ENCODE results near the gene SULF2.

SULF2 gene

GRCh38 chr20:47638851-47639250, 146.4 kb downstream of the SULF2 start:
- Histone ChIP-seq H3F3A (ENCODE audit: low read depth) (no peaks in the 10 kb centered on the region), H4K20me1 (ENCODE audit: insufficient read depth, low read length, poor library complexity, severe bottlenecking) (no peaks in the 10 kb centered on the region)

GRCh38 chr20:47635256-47635655, 150.0 kb downstream of the SULF2 start:
- Histone ChIP-seq H3K36me3 (ENCODE audit: insufficient read depth, low read length) (peaks cover 60% of the 10 kb centered on the region; the same call in 1 of the 2 replicates), H3K9me3 (ENCODE audit: insufficient read depth, low read depth, low read length) (no peaks in the 10 kb centered on the region), H3K79me2 (ENCODE audit: insufficient read depth, low read length) (no peaks in the 10 kb centered on the region), H3K4me3 (ENCODE audit: low read length, poor library complexity, severe bottlenecking) (no peak overlapping the region), H4K20me1 (ENCODE audit: insufficient read depth, low read length, poor library complexity, severe bottlenecking) (no peaks in the 10 kb centered on the region), H2AFZ (ENCODE audit: low read length) (no peak overlapping the region), H3K4me2 (ENCODE audit: low read depth, low read length, poor library complexity, severe bottlenecking) (no peak overlapping the region), H3K27me3 (ENCODE audit: insufficient read depth, low read length, poor library complexity, severe bottlenecking) (no peaks in the 10 kb centered on the region), H3K4me1 (ENCODE audit: insufficient read depth, low read length, poor library complexity, severe bottlenecking) (no peaks in the 10 kb centered on the region), H3K9me2 (replicated peaks; ENCODE audit: low read depth, low read length) (no peaks in the 10 kb centered on the region), H3K9ac (ENCODE audit: low read depth, low read length, poor library complexity, severe bottlenecking) (no peak overlapping the region), H3F3A (ENCODE audit: low read depth) (no peaks in the 10 kb centered on the region)
- TF ChIP-seq EZH2phosphoT487 (IDR thresholded peaks at IDR 0.05; ENCODE audit: borderline replicate concordance) = no peak
- TF ChIP-seq CTCF (conservative IDR thresholded peaks at IDR 0.05; ENCODE audit: low read length) = no peak

More at GRCh38 chr20:47638851-47639250, 146.4 kb downstream of the SULF2 start:
- Histone ChIP-seq H3K9ac (ENCODE audit: low read depth, low read length, poor library complexity, severe bottlenecking) (no peak overlapping the region), H3K27me3 (ENCODE audit: insufficient read depth, low read length, poor library complexity, severe bottlenecking) (no peaks in the 10 kb centered on the region), H3K79me2 (ENCODE audit: insufficient read depth, low read length) (no peaks in the 10 kb centered on the region), H2AFZ (ENCODE audit: low read length) (no peak overlapping the region), H3K9me3 (ENCODE audit: insufficient read depth, low read depth, low read length) (no peaks in the 10 kb centered on the region), H3K9me2 (replicated peaks; ENCODE audit: low read depth, low read length) (no peaks in the 10 kb centered on the region), H3K4me1 (ENCODE audit: insufficient read depth, low read length, poor library complexity, severe bottlenecking) (no peaks in the 10 kb centered on the region), H3K4me2 (ENCODE audit: low read depth, low read length, poor library complexity, severe bottlenecking) (no peak overlapping the region), H3K36me3 (ENCODE audit: insufficient read depth, low read length) (peaks cover 65% of the 10 kb centered on the region; the same call in 1 of the 2 replicates), H3K4me3 (ENCODE audit: low read length, poor library complexity, severe bottlenecking) (no peak overlapping the region)
- TF ChIP-seq EZH2phosphoT487 (IDR thresholded peaks at IDR 0.05; ENCODE audit: borderline replicate concordance) = no peak

DNA sequence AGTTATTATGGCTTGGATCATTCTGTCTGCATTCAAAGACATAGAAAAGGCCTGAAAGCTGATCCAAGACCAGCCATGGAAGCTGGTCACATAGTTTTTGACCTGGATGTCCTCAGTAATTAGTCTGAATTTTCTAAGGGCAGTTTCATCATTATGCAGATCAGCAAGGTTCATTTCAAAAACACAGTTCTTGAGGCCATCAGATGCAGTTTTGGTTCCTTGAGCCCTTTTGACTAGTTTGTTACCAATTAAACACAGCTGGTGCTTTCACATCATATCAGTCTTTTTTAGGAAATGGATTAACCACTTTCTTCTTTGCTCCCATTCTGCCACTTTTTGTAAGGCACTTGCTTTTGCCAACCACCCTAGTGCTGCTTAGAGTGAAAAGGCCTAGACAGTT, 154.2 kb downstream of the SULF2 start:
- Histone ChIP-seq H3K79me2 (ENCODE audit: insufficient read depth, low read length) (no peaks in the 10 kb centered on the region), H3K9ac (ENCODE audit: low read depth, low read length, poor library complexity, severe bottlenecking) (no peak overlapping the region), H3K27me3 (ENCODE audit: insufficient read depth, low read length, poor library complexity, severe bottlenecking) (no peaks in the 10 kb centered on the region), H4K20me1 (ENCODE audit: insufficient read depth, low read length, poor library complexity, severe bottlenecking) (no peaks in the 10 kb centered on the region), H3K36me3 (ENCODE audit: insufficient read depth, low read length) (peaks cover 47% of the 10 kb centered on the region; the same call in 1 of the 2 replicates), H3K9me2 (replicated peaks; ENCODE audit: low read depth, low read length) (no peaks in the 10 kb centered on the region), H3K4me1 (ENCODE audit: insufficient read depth, low read length, poor library complexity, severe bottlenecking) (no peaks in the 10 kb centered on the region), H2AFZ (ENCODE audit: low read length) (no peak overlapping the region), H3F3A (ENCODE audit: low read depth) (no peaks in the 10 kb centered on the region), H3K9me3 (ENCODE audit: insufficient read depth, low read depth, low read length) (no peaks in the 10 kb centered on the region), H3K4me3 (ENCODE audit: low read length, poor library complexity, severe bottlenecking) (no peak overlapping the region), H3K4me2 (ENCODE audit: low read depth, low read length, poor library complexity, severe bottlenecking) (no peak overlapping the region)
- TF ChIP-seq EZH2phosphoT487 (IDR thresholded peaks at IDR 0.05; ENCODE audit: borderline replicate concordance) = no peak
- no peak for TF ChIP-seq CTCF (conservative IDR thresholded peaks at IDR 0.05; ENCODE audit: low read length)

- no peak overlapping the region for H3K9ac ChIP-seq (ENCODE audit: low read depth, low read length, poor library complexity, severe bottlenecking)
- H2AFZ ChIP-seq (ENCODE audit: low read length) = no peak overlapping the region
- no peaks in the 10 kb centered on the region for H3K9me3 ChIP-seq (ENCODE audit: insufficient read depth, low read depth, low read length)
- H3K4me3 ChIP-seq (ENCODE audit: low read length, poor library complexity, severe bottlenecking) = no peak overlapping the region
- no peak overlapping the region for H3K4me2 ChIP-seq (ENCODE audit: low read depth, low read length, poor library complexity, severe bottlenecking)
- no peak for TF ChIP-seq CTCF (conservative IDR thresholded peaks at IDR 0.05; ENCODE audit: low read length)
- TF ChIP-seq EZH2phosphoT487 (IDR thresholded peaks at IDR 0.05; ENCODE audit: borderline replicate concordance) = no peak
- no peaks in the 10 kb centered on the region for H3K27me3 ChIP-seq (ENCODE audit: insufficient read depth, low read length, poor library complexity, severe bottlenecking)
- H3K9me2 ChIP-seq (replicated peaks; ENCODE audit: low read depth, low read length) = no peaks in the 10 kb centered on the region
- H3K36me3 ChIP-seq (ENCODE audit: insufficient read depth, low read length) = peaks cover 39% of the 10 kb centered on the region; the same call in 1 of the 2 replicates
- H3K79me2 ChIP-seq (ENCODE audit: insufficient read depth, low read length) = no peaks in the 10 kb centered on the region
- H3K4me1 ChIP-seq (ENCODE audit: insufficient read depth, low read length, poor library complexity, severe bottlenecking) = no peaks in the 10 kb centered on the region
- no peaks in the 10 kb centered on the region for H4K20me1 ChIP-seq (ENCODE audit: insufficient read depth, low read length, poor library complexity, severe bottlenecking)
- no peaks in the 10 kb centered on the region for H3F3A ChIP-seq (ENCODE audit: low read depth)
Measured at GRCh38 chr20:47629907-47630306, 155.4 kb downstream of the SULF2 start.
